Activated CD8-positive, alpha-beta T cell treated with anti-CD3 and anti-CD28 coated beads for 36 hours (primary cell): ENCODE results near the gene MPO. TPM values are rescaled to one million over a fixed set of nuclear protein-coding genes. Genes with fewer than 3 reads are reported as not detected.
A peak's percentile ranks its signal among the peaks of the same experiment; 100 is the strongest.

Source experiments
- ATAC-seq: fragments of 200-7000 bp; cut with Tn5 transposase; one replicate; pipeline ENCODE4 v1.10.0; 2021; ENCODE audit warnings: mild to moderate bottlenecking, moderate library complexity
- CTCF ChIA-PET: fragments of 350-600 bp; sonication (Branson Sonifier 250); formaldehyde crosslinking; loops from one replicate; lab custom pipeline; 2021; ENCODE audit warnings: antibody characterized with exemption; lab: Charles Lee
- POLR2A ChIA-PET: fragments of 350-600 bp; sonication (Branson Sonifier 250); formaldehyde crosslinking; loops from one replicate; lab custom pipeline; 2021; ENCODE audit warnings: antibody characterized with exemption; lab: Charles Lee
- DNase-seq: peaks from one replicate; pipeline ENCODE4 v3.0.0-alpha.2; 2020
- H3K27ac Mint-ChIP-seq: one replicate; pipeline ENCODE4 v1.8.0; 2021; ENCODE audit warnings: mild to moderate bottlenecking, mixed read lengths
- H3K27me3 Mint-ChIP-seq: one replicate; pipeline ENCODE4 v1.8.0; 2021; ENCODE audit warnings: mixed read lengths
- H3K36me3 Mint-ChIP-seq: one replicate; pipeline ENCODE4 v1.8.0; 2021; ENCODE audit warnings: low read depth, mixed read lengths
- H3K4me1 Mint-ChIP-seq: one replicate; pipeline ENCODE4 v1.8.0; 2021; ENCODE audit warnings: low read depth, mixed read lengths
- H3K4me3 Mint-ChIP-seq: one replicate; pipeline ENCODE4 v1.8.0; 2021; ENCODE audit warnings: mild to moderate bottlenecking, moderate library complexity, mixed read lengths
- H3K9me3 Mint-ChIP-seq: one replicate; pipeline ENCODE4 v1.8.0; 2021; ENCODE audit warnings: mixed read lengths
- intact Hi-C: fragments of 100-400 bp; cut with micrococcal nuclease; formaldehyde crosslinking; loops from one replicate; pipeline ENCODE4 v1.10.0; 2022
- total RNA-seq, 2 experiments: library from RNA; stranded (reverse); gene quantifications; one replicate each; pipeline ENCODE4 v1.2.3, GENCODE V29; 2021
- TF ChIP-seq, protein P1 (sequence below): fragments of 200-600 bp; IDR thresholded peaks from one replicate; pipeline ENCODE4 v1.8.0; 2022; ENCODE audit warnings: antibody characterized with exemption, mild to moderate bottlenecking

The MPO gene
- total RNA-seq, 2 experiments from 2014 or later, result not detected

- DNase-seq, result no peak
- Mint-ChIP-seq H3K36me3 (no peaks in the 10 kb centered on the region), H3K27ac (no peak overlapping the region), H3K4me3 (no peak overlapping the region), H3K9me3 (no peaks in the 10 kb centered on the region), H3K27me3 (peaks cover 5% of the 10 kb centered on the region), H3K4me1 (no peaks in the 10 kb centered on the region)
- intact Hi-C loops, result no loop called here
- ChIA-PET POLR2A (no interaction called here), CTCF (interaction anchor here (2.2 kb wide), 1 partner anchor 10 kb away, joined by 15 read pairs; no protein-coding TSS in a partner anchor)
- TF ChIP-seq, protein P1, sequence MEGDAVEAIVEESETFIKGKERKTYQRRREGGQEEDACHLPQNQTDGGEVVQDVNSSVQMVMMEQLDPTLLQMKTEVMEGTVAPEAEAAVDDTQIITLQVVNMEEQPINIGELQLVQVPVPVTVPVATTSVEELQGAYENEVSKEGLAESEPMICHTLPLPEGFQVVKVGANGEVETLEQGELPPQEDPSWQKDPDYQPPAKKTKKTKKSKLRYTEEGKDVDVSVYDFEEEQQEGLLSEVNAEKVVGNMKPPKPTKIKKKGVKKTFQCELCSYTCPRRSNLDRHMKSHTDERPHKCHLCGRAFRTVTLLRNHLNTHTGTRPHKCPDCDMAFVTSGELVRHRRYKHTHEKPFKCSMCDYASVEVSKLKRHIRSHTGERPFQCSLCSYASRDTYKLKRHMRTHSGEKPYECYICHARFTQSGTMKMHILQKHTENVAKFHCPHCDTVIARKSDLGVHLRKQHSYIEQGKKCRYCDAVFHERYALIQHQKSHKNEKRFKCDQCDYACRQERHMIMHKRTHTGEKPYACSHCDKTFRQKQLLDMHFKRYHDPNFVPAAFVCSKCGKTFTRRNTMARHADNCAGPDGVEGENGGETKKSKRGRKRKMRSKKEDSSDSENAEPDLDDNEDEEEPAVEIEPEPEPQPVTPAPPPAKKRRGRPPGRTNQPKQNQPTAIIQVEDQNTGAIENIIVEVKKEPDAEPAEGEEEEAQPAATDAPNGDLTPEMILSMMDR, result no peak
- no peak for ATAC-seq
These were observed 13.3 kb upstream of the MPO start for GRCh38 chr17:58294034-58294433.

GRCh38 chr17:58291246-58291645, 10.5 kb upstream of the MPO start:
- Mint-ChIP-seq H3K27ac (no peak overlapping the region), H3K36me3 (no peaks in the 10 kb centered on the region), H3K27me3 (peaks cover 9% of the 10 kb centered on the region), H3K4me1 (no peaks in the 10 kb centered on the region), H3K4me3 (no peak overlapping the region), H3K9me3 (no peaks in the 10 kb centered on the region)
- CTCF ChIA-PET, result no interaction called here
- POLR2A ChIA-PET, result interaction anchor here (0.9 to 1.1 kb wide), 2 partner anchors 22 to 341 kb away, joined by 3 read pairs; no protein-coding TSS in a partner anchor
- no peak for DNase-seq
- TF ChIP-seq, protein P1, result no peak
- ATAC-seq, result no peak
- intact Hi-C loops, result no loop called here

DNA sequence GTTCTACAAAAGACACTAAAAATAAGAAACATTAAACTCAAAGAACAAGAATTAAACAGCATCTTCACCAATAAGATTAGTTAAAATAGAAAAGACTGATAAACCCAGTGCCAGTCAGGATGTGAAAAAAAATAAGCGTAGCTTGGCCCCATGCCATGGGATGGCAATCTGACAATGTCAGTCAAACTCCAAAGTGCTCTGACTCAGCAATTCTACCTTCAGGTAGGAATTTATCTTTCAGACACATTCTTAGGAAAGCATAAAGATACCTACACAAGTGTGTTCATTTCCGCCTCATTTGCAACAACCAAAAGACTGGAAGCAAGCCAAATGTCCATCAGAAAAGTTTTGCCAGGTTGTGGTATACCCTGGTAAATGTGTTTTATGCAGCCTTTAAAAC, 9.1 kb upstream of the MPO start:
- H3K27me3 Mint-ChIP-seq, result peaks cover 11% of the 10 kb centered on the region
- peaks cover 2% of the 10 kb centered on the region for H3K4me1 Mint-ChIP-seq
- ATAC-seq (no peak), DNase-seq (no peak)
- ChIA-PET CTCF (no interaction called here), POLR2A (interaction anchor here (1.7 kb wide), 1 partner anchor 316 kb away, joined by 3 read pairs; no protein-coding TSS in a partner anchor)
- intact Hi-C loops, result no loop called here
- no peaks in the 10 kb centered on the region for H3K9me3 Mint-ChIP-seq
- TF ChIP-seq, protein P1, result no peak
- no peaks in the 10 kb centered on the region for H3K36me3 Mint-ChIP-seq
- H3K27ac Mint-ChIP-seq, result no peak overlapping the region
- H3K4me3 Mint-ChIP-seq, result no peak overlapping the region

- POLR2A ChIA-PET, result no interaction called here
- Mint-ChIP-seq H3K36me3 (no peaks in the 10 kb centered on the region), H3K27ac (peak overlapping the region; percentile 25), H3K4me1 (peaks cover 3% of the 10 kb centered on the region), H3K4me3 (no peak overlapping the region), H3K27me3 (peaks cover 10% of the 10 kb centered on the region), H3K9me3 (no peaks in the 10 kb centered on the region)
- TF ChIP-seq, protein P1, result no peak
- CTCF ChIA-PET, result interaction anchor here (1.6 kb wide), 1 partner anchor 19 kb away, joined by 5 read pairs; no protein-coding TSS in a partner anchor
- intact Hi-C loops, result no loop called here
- DNase-seq (no peak), ATAC-seq (no peak)
These were observed 4.7 kb upstream of the MPO start for GRCh38 chr17:58285422-58285810.

DNA sequence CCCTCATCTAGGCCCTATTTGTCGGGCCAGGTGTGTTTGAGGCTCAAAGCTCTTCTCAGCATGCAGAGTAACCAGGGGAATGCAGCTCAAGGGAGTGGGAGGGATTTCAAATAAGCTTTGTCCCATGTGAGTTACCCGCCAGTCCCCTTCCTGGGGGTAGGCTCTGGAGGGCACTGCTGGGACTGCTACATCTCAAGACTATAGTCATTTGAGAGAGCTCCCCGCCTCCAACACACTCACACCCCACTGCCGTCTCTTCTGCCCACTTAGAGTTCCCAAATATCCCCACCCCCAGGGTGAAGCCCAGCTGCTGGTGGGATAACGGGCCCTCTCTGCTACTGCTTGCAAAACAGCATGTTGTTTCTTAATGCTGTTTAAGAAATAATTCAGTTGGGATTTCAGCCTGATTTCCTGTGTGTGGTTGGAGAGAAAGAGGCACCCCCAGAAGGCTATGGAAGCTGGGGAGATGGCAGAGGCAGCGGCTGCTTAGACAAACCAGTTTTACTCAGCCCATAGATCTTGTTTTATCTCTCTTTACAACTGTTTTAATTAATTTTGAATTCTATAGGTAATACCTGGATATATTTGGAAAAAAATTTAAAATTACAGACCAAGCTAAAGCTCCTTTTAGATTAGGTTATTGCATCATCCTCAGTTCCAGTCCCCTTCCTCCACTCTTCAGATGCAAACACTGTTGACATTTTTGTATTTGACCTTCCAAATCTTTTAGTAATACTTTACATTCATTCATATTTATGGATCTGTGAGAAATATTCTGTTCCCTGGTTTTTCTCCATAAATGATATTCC, 4.1 kb upstream of the MPO start:
- TF ChIP-seq, protein P1, result no peak
- peaks cover 8% of the 10 kb centered on the region for H3K27me3 Mint-ChIP-seq
- intact Hi-C loops, result no loop called here
- H3K9me3 Mint-ChIP-seq, result no peaks in the 10 kb centered on the region
- H3K27ac Mint-ChIP-seq, result peak overlapping the region; percentile 25
- no peaks in the 10 kb centered on the region for H3K36me3 Mint-ChIP-seq
- H3K4me1 Mint-ChIP-seq, result peaks cover 4% of the 10 kb centered on the region
- ATAC-seq, result no peak
- ChIA-PET POLR2A (no interaction called here), CTCF (interaction anchor here (1.6 kb wide), 1 partner anchor 19 kb away, joined by 5 read pairs; no protein-coding TSS in a partner anchor)
- no peak for DNase-seq
- H3K4me3 Mint-ChIP-seq, result no peak overlapping the region
